GM19467 (cell line): ENCODE measurements around the gene OR5B3.
A peak's percentile ranks its signal among the peaks of the same experiment; 100 is the strongest.
"Not testable (repeated sequence)": the region's sequence is repeated elsewhere in the genome, so short reads cannot be mapped to it uniquely, and the experiment has no call there.

Experiments
- ATAC-seq: cut with Tn5 transposase; IDR thresholded peaks from one replicate; pipeline ENCODE4 v1.9.1; 2021; ENCODE audit warnings: mild to moderate bottlenecking, moderate library complexity; ENCODE audit not compliant: unreplicated experiment

The OR5B3 gene

DNA sequence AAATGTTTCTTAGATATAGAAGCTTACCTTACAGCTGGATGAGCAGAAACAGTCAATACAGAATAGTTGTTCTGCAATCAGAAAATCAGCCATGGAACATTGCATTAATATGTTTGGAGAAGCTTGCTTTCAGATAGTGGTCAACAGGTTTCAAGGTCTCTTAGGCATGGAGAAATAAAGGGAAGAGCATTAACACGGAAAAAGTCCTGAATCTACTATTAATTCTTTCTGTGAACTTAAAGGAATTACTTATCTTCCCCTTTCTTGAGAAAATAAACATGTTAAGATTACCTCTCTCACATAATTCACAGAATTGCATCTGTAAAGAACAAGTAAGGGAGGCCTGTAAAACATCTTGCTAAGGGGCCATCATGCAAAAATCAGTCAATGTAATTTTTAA, at the start of gene OR5B3:
TSS of gene OR5B3 (minus strand) at position 101 of the 400 bp plus-strand sequence. CDS start 3,465 bp downstream, outside the sequence.
- ATAC-seq = no peak

DNA sequence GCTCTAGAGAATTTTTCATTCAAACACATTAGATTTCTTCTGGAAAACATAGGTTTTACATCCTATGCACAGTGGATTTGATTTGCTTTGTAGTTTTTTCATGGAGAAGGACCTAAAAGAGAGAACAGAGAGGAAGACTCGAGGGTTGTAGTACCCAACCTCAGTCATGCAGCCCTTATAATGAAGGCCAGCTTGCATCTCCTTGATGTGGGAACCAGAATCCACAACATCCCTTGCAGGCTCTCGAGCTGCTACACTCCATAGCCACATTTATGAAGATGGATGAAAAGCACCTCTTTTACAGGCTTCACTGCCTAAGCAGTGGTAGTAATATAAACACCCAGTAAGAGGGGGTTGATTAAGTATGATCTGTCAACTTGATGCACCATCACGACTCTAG, 44.9 kb upstream of the OR5B3 start:
- ATAC-seq = no peak

DNA sequence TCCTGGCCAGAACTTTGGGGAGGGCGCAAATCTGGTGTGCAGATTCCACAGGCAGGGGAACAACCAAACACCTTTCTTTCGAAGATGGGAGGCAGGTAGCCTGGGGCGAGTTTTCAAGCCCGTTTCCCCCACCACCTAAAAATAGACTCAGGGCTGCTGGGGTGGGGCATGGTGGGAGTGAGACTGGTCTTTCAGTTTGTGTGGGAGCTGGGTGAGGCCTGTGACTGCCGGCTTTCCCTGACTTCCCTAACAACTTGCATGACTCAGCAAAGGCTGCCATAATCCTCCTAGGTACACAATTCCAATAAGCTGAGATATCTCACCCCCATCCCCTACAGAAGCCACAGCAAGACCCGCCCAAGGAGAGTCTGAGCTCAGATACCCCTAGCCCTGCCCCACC, 39.6 kb upstream of the OR5B3 start:
- no peak for ATAC-seq

DNA sequence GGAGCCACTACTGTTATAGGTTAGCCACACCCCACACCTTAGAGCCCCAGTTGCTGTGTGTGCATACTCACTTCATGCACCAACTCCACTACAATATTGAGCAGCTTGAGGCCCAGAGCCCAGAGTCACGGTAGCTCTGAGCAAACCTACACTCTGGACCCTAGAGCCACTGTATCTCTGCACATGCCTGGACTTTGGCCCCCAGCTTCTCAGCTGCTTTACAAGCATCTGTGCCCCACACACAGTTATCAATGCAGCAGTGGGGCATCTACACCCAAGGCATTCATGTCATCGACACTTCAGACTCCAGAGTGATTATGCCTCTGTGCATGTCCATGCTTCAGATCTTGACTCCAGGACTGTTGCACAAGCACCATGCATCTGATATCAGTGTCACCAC, 37.6 kb upstream of the OR5B3 start:
- no peak for ATAC-seq

DNA sequence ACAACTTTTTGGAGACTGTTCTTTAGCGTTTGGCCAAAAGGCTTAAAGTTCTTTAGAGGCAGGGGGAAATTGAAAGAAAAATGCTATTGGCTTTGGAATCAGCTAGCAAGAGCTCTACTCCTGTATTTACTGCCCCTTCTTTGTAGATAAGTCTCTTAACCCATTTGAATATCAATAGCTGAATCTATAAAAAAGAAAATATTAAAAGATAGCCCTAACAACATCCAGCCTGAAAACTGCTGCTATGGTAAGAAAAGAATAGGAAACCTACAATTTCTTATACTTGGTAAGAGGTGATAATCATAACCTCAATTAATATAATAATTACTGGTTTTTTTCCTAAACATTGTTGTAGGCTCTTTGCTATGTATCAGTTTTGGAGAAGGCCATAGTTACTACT, 35.5 kb upstream of the OR5B3 start, which contains the start of gene OR5B12:
TSS of gene OR5B12 (minus strand) at position 101 of the 400 bp plus-strand sequence. CDS start 2,085 bp downstream, outside the sequence.
- ATAC-seq = no peak

DNA sequence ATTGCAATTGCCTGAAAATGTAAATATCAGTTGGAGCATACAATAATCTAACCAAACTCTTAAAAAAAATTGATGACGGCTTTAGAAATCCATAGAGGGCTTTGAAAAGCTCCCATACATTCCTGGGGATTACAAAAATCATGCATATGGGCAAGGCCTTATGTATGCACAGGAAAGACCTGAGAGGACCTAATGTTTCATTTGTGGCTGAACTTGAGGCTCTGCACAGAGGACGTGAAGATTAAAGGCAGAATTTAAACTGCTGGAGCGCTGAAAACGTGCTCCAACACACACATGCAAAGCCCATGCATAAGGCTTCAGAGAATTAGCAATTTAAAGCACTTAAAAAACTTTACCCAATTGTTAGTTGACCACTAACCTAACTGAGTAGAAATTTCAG, 31.8 kb upstream of the OR5B3 start:
- no peak for ATAC-seq

DNA sequence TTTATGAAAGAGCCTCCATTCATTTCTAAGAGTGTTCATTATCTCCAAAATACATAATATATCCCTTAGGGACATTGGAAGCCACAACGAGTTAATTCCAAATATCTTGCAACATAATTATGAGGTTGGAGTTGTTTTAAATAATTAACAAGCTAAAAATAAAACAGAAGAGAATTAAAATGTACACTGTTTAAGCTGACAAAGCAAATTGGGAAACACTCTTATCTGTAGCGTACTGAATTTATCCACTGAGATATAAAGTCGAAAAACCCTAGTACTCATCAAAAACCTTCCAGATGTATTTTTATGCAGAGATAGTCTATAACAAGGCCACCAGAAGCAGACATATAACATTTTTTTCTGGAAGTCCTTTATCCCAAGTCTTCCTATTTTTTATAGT, 27.5 kb upstream of the OR5B3 start:
- no peak for ATAC-seq

DNA sequence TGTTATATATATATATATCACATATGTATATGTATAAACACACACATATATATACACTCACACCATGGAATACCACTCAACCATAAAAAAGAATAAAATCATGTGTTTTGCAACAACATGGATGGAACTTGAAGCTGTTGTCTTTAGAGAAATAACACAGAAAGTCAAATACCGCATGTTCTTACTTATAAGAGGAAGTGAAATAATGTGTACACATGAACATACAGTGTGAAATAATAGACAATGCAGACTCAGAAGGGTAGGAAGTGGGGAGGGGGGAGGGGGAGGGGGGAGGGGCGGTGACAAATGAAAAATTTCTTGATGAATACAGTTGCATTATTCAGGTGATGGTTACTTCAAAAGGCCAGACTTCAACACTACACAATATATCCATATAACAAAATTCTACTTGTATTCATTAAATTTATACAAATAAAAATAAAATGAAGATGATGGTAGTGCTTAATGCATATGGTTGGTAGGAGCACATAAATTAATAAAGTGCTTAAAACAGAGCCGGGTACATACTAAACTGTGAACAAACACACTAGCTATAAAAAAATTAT, 27.0 kb upstream of the OR5B3 start:
- ATAC-seq = peak; percentile 66

DNA sequence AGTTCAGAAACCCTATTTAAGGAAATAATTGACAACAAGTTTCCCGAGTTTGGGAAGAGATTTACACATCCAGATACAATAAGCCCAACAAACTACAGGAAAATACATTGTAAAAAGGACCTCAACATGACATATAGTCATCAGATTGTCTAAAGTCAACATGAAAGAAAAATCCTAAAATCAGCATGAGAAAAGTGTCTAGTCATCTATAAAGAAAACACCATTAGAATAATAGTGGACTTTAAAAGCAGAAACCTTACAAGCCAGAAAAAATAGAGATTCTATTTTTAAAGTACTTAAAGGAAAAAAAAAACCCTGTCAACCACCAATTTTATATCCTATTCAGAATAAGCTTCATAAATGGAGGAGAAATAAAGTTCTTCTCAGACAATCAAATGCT, 22.6 kb upstream of the OR5B3 start:
- ATAC-seq = no peak

DNA sequence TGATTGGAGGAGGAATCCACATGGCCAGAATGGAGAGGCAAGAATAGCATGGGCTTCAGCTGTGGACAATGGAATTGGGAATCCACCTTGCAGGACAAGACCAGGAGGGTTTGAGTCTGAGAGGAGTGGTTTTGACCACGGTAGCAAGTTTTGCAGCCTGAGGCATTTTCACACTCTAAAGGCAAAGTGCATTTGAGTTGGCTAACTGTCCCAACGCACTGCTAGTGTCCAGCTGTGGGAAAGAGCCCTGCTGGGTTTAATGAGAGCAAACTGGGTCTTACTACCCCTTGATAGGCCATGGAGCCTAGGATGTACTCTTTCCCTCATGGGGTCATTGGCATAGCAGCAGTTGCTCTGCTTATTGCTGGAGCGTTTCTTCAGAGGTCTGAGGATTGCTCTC, 21.3 kb upstream of the OR5B3 start, which contains the start of gene OR5B2:
TSS of gene OR5B2 (minus strand) at position 101 of the 400 bp plus-strand sequence. CDS start 4,860 bp downstream, outside the sequence.
- no peak for ATAC-seq

DNA sequence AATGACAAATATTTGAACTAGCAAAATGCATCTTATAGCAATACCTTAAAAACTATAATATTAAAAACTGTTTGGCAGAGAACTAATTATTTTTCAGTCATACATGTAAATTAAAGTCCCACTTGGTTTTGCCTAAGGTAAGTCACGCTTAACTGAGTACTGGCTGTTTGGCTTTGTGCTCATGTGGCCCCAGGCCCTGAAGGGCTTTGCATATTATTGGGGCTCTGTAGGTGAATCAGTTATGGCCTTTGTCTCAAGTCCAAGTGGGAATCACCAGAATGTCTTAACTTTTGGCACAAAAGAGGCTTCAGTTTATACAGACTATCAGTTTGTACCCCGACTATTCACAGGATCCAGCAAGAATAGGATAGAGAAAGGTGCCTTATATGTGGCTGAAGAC, 7.1 kb downstream of the OR5B3 start:
- not testable (repeated sequence) for ATAC-seq

DNA sequence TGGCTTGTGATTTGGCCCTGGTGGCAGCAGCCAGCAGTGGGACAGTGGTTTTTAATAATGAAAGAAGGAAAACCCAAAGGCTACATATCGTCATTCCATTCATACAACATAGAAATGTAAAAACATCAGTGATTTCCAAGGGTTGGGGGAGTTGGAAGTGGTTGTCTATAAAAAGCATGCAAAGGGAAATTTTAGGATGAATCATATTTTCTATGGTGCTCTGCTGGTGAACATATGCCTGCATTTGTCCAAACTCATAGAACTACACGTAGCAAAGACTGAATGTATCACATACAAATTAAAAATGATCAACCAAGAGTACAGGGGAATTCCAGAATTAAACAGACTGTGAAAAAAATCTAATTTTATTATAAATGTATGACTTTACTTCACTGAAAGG, 11.1 kb downstream of the OR5B3 start:
- ATAC-seq = no peak

DNA sequence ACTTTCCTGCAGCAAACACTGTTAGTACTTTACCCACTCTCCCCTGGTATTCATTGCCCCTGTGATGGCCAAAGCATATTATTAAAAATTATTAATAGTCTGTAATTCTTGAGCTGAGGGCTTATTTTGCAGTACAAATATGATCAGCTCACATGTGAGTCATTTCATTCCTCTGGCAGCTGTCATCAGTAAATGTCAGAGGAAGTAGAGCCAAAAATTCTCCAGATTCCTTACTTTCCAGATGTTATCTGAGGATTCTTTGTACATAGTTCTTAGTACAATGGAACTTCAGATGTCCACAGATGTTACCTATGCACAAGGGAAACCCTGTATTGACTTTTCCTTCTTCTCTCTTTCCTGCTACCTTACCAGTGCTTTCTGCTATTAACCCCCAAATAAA, 12.5 kb downstream of the OR5B3 start:
- no peak for ATAC-seq

DNA sequence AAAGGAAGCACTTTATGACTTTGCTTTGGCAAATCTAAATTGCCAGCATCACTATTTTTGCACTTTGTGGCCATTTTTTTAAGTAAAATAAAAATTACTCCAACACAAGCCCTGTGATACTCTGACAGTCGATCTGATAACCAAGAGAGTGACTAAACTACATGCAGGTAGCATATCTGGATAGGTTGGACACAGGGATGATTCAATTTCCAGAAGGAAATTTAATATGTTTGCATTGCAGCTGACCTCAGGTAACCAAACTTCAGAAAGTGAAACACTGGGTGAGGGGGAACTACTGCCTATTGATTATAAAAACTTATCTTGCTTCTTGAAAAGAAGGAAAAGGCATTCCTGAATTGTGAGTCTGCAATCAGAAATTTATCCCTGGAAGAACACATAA, 13.9 kb downstream of the OR5B3 start:
- no peak for ATAC-seq

DNA sequence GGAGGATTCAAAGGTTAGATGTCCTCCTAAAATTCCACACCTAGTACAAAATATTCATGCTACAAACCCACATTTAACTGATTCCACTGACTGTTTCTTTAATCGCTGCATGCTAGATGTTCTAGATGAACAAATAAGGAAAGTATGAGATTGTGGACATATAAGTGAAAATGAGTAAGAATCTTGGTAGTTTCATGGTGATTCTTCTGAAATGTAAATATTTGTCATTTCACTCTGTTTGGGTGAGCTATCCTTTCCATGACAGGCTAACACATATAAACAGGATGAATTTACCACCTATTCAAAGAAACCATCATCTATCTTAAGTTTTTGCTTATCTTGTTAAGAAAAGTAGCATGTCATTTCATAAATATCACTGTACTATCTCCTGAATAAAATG, 14.8 kb downstream of the OR5B3 start:
- ATAC-seq = no peak

DNA sequence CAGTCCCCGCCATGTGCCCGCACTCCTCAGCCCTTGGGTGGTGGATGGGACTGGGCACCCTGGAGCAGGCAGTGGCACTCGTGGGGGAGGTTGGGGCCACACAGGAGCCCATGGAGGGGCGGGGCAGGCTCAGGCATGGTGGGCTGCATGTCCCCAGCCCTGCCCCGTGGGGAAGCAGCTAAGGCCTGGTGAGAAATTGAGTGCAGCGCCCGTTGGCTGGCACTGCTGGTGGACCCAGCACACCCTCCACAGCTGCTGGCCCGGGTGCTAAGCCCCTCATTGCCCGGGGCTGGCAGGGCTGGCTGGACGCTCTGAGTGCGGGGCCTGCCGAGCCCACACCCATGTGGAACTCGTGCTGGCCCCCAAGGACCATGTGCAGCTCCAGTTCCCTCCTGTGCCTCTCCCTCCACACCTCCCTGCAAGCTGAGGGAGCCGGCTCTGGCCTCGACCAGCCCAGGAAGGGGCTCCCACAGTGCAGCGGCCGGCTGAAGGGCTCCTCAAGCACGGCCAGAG, 16.1 kb downstream of the OR5B3 start:
- no peak for ATAC-seq

DNA sequence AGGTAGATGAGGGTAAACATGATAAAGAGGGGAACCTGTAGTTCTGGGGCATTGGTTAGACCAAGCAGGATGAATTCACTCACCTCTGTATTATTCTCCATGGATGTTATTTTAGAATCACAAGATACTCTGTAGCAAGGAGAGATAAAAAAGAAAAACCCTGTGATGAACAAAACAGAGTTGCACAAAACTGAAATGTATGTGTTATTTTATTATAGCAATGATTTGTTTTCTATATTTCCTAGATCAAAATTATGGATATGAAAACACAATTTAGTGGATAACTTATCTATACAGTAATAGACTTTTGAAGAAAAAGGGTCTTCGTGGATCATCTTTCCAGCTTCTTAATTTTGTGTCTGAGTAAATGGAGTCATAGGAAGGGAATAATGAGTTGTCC, 47.7 kb downstream of the OR5B3 start, which contains the start of gene OR5B17:
TSS of gene OR5B17 (minus strand) at position 101 of the 400 bp plus-strand sequence. CDS start at position 101, 0 bp downstream.
- no peak for ATAC-seq

DNA sequence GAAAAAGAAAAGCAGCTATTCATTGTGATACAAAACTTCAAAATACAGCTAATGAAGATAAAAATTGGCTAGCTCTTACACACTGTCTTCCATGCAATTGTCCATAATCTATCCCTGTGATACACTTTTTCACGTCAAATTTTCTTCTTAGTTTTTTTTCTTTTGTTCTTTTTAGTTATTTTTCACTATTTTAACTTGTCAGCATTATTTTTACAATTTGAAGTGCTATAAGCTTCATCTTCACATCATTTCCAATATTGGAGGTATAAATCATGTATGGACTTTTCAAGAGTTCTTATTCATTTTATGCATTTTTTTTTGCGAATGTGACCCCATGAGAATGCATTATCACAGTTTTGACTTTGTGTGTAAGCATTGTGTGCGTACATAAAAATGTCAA, 51.9 kb downstream of the OR5B3 start:
- ATAC-seq = no peak
